Measurements from ENCODE around the gene TXNDC2.
"Not testable (repeated sequence)": the region's sequence is repeated elsewhere in the genome, so short reads cannot be mapped to it uniquely, and the experiment has no call there.

TXNDC2 gene

DNA sequence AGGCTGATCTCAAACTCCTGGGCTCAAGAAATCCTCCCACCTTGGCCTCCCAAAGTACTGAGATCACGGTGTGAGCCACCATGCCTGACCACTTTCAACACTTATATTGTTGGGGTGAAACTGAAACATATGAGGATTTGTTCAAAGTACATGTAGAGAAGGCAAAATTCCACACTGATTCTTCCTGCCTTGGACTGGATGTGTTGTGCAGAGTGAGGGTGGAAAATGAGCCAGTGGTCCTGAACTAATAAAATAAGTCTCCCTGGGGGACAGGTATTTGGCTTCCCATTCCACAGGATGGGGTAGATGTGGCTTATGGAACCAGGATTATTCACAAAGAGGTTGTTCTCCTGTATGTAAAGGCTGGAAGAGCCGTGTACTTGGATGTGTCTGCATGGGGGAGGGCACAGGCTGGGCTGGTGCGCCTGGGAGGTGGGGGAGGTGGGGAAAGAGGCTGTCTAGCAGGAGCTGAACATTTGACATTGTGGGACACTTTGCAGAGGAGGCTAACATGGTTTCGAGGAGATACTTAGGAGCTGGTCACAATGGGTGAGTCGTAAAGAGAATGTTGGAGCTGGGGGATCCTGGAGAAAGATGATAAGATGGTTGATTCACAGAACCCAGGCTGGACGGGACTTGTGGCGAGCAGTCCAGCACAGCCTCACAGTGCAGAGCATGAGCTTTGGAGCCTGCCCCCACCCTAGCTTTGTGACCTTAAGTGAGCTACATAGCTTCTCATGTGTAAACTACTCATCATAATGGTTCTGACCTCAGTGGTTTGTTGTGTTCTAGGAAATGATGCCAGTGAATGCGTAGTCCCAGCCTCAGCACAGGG is at the start of gene TXNDC2:
Gene TXNDC2 (plus strand): TSS at position 804 of the 835 bp plus-strand sequence. CDS start 708 bp downstream, outside the sequence.
- no peak for DNase-seq (ENCODE audit: low read depth)

DNA sequence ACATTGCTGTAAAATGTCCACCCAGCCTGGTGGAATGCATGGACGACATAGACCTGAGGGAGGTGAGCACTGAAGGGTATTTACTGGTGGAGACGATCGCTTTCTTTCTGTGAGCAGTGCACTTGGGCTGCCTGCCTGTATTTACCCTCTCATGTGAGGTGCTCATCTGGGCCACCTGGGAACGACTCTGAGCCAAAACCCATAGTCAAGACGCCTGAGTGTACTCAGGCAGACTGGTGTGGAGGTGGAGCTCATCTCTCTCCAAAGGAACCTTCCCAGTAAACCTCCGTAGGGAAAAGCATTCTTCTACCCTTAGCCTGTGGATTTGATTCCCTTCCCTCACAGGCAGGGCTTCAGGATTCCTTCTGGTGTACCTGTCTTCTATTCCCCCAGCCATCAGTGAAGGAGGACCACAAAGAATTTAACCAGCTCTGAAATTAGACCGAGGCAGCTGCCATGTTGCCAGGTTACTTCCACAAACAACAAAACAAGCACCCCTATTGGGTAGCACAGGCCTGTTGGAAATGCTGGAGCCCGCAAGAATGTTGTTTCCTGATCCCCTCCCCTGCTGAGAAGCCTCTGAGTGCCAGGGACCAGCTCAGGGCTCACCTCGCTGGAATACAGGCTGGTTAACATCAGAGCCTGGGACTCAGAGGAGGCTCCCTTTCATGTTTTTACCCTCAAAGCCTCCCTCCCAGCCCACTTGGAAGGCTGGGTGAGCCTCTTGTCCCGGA is 47.5 kb upstream of the TXNDC2 start:
- no peak for DNase-seq (ENCODE audit: low read depth)

DNA sequence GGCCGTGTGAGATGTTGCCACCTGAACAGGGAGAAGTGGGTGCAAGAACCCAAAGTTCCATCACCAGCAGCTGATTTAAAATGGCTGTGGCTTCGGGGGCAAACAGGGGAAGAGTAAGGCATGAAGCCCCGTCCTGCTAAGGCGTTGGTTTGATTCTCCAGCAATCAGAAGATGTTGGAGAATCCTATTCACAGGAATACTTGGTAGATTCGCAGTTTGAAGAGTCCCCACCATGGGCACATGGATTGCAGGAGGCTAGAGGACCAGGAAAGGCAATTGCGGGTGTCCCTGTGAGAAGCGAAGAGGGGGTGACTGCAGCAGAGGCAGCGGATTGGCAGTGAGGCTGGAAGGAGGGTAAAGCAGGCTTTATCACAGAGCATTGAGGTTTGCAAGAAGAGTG is 46.6 kb upstream of the TXNDC2 start:
- DNase-seq (ENCODE audit: low read depth) = no peak

DNA sequence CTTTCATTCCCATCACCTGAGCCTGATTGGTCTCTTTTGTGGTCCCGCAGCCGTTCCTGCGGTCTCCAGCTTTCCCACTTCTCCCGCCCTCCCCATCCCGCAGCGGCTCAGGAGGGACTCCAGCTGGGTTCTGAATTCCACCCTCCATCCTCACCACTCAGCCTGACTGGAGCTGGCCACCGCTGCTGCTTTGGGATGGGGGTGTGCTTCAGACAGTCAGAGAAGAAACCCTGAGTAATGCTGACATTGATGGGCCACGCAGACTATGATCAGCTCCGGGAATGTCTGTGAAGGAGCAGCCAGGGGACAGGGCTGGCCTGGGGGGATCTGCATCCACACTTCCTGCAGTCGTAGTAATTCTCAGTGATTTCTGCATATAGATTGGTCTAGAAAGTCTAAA is 45.9 kb upstream of the TXNDC2 start:
- DNase-seq (ENCODE audit: low read depth) = no peak

DNA sequence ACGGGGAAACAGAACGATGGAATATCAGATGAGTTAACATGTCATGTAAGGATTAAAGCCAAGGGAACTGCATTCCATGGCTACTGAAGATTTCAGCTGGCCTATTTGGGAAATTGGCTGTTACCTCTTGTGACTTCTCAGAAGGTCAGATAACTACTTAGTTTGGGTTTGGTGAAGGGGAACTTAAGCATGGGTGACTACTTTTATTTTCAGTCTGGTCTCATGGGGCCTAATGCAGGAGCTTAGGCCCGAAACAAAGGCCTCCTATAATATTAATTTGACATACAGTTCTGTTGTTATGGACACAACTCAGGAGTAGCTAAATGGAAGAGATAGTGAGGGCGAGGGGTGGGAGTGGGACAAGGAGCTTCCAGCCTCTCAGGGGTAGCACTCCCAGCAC is 44.0 kb upstream of the TXNDC2 start:
- no peak for DNase-seq (ENCODE audit: low read depth)

DNA sequence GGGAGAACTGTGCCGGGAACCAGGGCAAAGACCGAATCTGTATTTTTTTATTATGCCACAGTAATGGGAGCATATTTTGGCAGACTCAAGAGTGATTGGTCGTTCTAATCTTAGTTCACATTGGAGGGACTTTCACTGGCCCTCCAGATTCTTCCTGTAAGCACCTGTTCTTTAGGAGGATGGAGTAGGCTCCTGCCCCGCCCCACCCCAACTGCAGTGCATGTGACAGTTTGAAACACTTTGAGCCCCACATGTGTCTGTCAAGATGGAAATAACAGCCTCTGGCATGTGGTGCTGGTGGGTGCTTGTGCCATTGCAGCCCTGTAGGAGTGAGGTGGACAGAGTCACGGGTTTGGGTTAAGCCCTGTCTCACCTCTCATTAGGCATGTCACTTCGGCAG is 43.3 kb upstream of the TXNDC2 start:
- DNase-seq (ENCODE audit: low read depth) = no peak

DNA sequence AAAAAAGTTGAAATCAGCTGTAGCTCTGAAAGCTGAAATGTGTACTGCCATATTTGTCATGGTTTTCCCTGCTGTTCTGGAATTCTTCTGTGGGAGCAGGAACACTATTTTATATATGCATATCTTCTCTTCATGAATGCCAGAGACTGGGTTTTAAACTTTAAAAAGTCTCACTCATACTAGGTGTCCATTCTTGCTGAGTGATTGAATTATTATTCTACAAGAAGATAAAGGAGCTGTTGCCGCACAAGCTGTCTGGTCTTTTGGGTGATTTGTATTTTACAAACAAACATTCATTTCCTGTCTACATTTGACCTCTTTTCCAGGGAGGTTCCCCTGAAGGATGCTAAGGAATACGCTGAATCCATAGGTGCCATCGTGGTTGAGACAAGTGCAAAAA is 40.5 kb upstream of the TXNDC2 start:
- DNase-seq (ENCODE audit: low read depth) = no peak

DNA sequence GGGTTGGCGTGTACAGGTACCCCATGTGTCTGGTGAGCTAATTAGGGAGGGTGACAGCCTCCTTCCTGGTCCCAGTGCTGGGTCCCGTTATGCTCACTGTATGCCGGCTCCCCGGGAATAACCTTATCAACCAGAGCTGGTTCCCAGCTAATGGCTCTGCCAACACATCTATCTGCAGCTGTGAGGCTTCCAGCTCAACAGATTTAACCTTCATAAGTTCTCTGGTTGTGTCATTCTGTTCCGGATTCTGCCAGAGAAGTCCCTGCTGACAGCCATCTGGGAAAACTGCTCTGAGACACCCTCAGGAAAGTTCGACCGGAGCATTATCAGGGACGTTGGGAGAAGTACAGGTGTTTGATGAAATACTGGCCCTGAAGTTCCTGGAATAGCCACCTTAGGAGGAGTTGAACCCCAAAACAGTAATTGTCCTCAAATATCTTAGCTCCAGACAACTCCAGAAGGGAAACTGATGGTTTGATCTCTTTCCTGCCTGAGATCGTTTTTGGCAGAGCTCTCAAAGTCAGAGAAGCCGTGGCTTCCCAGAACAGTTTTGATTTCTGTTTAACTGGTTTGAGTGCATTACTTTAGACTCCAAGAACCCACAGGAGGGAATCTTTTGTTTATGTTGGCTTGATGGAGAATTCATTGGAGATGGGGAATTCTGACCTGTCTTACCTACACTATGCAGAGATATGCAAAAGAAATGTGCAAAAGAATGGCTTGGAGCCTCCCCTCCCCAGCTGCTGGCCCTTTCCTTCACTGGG is 39.4 kb upstream of the TXNDC2 start:
- no peak for DNase-seq (ENCODE audit: low read depth)

DNA sequence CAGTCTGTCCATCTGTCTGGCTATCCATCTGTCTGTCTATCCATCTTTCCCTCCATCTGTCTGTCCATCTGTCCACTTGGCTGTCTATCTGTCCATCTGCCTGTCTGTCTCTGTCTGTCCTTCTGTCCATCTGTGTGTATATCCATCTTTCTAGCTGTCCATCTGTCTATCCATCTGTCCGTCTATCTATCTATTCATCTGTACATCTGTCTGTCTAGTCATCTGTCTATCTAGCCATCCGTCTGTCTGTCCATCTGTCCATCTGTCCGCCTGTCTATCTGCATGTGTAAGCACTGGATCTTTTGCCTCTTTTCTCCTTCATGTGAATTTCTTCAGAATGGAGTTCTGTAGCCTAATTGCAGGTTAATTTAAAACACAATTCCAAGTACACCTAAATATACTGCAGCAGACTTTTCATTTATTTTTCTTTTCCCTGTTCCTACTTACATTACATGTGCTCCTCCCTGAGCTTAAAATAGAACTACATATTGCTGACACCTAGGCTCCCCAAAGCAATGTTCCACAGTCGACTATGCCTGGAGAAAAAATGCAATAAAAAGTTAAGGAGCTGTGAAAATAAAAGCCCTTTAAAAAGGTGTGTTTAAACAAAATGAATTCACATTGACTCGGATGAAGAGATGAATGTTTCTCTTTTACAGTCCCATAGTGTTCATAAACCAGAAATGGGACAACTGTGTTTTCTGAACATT is 37.4 kb upstream of the TXNDC2 start:
- no peak for DNase-seq (ENCODE audit: low read depth)

DNA sequence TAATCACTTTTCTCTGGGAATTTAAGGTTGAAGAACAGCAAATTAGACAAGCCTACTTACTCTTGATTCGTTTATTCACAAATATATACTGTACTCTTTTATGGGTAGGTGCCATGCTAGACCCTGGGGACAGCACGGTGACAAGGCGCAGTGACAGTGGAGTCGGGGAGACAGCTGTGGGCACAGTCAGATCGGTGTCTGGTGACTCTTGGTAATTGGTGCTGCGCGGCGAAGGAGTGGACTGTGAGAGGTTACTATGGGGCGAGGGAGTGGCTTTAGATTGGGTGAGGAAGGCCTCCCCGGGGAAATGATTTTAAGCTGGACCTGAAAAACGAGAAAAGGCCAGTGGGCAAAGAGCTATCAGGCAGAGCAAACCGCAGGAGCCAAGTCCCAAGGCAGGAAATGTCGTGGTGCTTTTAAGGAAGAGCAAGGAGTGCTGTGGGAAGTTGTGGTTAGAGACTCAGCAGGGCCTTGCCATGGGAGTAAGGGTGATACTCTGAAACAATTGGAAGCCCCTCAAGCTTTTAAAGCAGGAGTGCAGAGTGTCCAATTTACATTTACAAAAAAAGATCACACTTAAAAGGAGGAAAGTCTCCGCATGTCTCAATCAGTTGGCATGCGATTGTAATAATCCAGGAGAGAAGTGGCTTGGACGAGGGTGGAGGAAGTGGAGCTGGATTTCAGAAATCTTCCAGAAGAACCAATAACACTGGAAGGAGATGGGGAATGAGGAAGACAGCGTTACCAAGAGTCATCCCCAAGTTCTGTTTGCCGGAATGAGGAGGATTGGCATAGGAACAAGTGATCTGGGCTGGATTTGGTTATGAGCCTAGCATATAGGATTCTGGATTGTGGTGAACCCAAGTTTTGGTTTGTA is 36.1 kb upstream of the TXNDC2 start:
- DNase-seq (ENCODE audit: low read depth) = no peak

DNA sequence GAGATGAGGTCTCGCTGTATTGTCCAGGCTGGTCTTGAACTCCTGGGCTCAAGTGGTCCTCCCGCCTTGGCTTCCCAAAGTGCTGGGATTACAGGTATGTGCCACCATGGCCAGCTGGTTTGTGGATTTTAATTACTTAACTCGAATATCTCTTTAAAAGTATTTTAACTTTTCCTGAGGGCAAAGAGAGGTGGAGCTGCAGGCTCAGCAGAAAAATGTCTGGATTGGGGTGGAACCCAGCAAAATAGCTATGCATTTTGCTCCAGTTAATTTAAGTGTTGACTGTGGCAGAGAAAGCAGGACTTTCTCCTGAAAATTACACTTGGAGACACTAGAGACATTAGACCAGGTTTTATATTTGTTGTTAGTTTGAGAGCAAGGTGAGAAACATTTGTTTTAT is 35.5 kb upstream of the TXNDC2 start:
- no peak for DNase-seq (ENCODE audit: low read depth)

DNA sequence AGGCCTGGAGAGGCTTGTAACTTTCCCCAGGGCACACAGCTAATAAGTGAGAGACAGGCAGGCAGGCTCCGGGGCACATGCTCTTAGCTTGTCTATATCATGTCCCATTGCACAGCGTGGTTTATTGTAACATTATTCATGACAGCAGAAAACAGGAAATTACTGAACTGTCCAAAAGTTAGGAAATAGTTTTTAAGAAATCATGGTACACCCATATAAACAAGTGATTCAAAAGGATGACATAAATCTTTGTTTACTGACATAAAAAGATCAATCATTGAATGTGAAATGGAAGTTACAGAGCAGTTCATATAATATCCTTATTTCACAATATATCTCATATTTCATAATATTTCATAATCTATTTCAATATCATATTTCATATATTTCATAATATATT is 34.3 kb upstream of the TXNDC2 start:
- DNase-seq (ENCODE audit: low read depth) = no peak

DNA sequence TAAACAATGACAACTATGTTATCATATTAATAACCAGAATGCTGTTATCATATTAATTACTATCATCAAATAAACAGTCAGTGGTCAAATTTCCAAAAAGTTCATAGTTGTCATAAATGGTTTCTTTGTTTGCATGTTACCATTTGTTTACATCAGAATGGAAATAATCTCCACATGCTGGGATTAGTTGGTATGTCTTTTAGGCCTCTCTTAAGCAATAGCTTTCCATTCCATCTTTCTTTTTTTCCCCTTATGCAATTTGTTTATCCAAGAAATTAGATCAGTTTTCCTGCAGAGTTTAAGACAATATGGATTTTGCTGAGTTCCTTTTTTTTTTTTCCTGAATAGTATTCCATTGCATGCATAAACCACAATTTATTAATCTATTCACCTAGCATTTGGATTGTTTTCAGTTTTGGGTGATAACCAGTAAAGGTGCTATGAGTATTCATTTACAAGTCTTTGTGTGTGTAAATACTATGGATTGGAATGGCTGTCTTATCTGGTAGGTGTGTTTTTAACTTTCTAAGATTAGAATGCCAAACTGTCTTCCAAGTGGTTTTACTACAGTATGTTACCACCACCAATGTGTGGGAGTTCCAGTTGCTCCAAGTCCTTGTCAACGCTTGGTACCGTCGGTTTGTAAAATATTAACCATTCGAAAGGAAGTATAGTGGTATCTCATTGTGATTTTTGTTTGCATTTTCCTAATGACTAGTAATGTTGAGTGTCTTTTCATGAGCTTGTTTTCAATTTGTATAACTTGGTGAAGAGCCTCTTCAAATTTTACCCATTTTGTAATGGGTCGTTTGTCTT is 33.3 kb upstream of the TXNDC2 start:
- DNase-seq (ENCODE audit: low read depth) = no peak

DNA sequence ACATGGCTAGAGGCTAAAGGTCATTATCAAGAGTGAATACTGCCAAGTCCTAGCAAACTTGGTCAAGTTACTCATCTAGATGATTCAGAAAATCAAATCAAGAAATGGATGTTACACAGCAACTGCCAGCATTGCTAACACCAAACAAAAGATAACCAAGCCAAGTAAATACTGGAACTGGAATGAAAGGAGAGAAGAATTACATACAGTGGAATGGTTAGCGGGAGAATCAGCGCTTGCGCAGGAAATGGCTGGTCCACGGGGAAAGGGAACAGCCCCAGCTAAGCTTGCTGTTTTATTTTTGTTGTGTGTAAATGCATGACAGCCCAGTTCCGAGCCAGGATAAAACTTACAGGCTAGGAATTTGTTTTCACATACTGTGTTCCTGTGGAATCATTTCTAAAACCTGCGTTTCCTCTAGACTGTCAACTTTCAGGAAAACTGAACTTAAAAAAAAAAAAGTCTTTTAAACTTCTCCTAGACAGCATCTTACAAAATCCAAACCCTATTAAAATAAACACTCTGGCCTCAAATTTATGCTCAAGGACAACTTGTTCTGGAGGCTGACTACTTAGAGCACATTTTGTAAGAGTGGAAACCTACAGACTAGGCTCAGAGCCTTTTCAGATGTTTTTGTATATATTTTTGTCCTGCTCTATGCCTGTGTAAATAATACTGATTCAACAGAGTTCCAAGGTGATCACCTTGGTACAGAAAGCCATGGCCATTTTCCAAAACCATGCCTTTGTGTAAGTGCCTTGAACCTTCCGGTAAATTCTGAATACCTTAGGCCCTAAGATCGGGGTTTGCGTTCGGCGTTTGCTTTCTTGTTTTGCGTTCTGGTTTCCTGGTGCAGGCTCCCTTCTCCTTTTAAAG is 30.7 kb upstream of the TXNDC2 start:
- no peak for DNase-seq (ENCODE audit: low read depth)

DNA sequence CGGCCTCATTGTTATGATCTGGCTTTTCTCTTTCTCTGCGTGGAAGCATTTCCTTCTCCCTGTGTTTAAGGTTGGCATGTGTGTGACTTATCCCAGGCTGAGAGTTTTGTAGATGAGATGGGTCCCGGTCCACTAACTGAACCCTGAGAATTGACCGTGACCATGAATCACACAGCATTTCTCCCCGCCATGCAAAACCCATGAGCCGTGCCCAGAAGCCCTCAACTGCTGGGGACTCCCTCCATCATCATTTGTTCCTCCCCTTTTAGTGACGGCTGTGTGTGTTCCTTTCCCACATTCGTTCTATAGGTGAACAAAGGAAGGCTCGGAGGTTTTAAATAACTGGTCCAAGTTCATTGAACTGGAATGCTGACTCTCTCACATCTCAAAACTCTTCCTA is 30.1 kb upstream of the TXNDC2 start:
- no peak for DNase-seq (ENCODE audit: low read depth)

DNA sequence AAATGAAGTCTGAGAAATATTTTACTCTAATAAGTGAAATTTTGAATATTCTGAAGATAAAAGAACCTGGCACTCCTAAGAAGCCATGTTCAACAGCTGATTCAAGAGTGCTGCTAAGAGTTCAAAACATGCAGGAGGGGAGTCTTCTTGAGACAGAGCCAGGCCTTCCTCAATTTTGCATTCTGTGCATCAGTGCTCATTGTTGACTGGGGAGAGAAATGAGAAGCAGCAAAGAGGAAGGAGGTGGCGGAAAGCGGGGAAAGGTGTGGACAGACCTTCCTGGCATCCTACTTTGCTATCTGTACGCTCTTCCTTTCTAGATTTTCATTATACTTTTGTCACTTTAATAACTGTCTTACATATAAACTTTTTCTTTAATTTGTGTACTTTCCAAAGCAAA is 29.7 kb upstream of the TXNDC2 start:
- no peak for DNase-seq (ENCODE audit: low read depth)

DNA sequence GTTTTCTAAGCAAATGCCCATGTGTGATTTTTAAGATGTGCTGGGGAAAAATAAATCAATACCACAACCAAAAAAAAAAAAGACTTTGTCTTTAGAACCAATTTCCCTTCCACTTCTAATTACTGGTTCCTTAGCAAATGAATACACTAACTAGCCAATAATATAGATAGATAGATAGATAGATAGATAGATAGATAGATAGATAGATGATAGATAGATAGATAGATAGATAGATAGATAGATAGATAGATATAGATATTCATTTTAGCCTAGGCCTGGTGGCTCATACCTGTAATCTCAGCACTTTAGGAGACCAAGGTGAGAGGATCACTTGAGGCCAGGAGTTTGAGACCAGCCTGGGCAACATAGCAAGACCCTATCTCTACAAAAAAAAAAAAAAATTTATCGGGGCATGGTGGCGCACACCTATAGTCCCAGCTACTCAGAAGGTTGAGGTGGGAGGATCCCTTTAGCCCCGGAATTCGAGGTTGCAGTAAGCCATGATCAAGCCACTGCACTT is 28.2 kb upstream of the TXNDC2 start:
- DNase-seq (ENCODE audit: low read depth) = not testable (repeated sequence)

DNA sequence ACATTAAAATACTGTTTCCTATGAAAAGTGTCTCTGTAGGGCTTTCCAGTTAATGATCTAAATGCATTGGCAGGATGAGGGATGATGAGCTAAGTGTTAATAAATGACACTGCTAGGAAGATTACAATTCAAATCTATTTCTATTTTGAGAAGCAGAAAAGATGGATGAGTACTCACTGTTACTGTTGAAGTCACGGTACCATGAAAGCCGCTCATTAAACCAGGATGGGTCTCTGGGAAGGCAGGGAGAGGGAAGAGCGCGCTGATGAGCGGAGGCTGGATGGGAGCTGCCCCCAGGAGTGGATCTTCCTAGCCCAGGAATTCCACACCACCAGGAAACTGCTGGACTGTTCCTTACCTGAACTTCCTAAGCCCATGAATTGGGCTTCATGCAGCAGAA is 27.1 kb upstream of the TXNDC2 start:
- DNase-seq (ENCODE audit: low read depth) = no peak

DNA sequence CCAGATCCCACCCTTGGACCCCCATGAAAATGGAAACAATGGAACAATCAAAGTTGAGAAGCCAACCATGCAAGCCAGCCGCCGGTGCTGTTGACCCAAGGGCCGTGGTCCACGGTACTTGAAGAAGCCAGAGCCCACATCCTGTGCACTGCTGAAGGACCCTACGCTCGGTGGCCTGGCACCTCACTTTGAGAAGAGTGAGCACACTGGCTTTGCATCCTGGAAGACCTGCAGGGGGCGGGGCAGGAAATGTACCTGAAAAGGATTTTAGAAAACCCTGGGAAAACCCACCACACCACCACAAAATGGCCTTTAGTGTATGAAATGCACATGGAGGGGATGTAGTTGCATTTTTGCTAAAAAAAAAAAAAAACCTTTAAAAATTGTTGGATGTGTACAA is 26.5 kb upstream of the TXNDC2 start:
- DNase-seq (ENCODE audit: low read depth) = no peak
